Activated CD8-positive, alpha-beta T cell treated with anti-CD3 and anti-CD28 coated beads, Interleukin-2, amount 10 ng/mL, durations not matched to agents 7 days and 5 days (primary cell): ENCODE results near the gene RBSN. TPM values are rescaled to one million over a fixed set of nuclear protein-coding genes. Genes with fewer than 3 reads are reported as not detected.

Experiments
- ATAC-seq: fragments of 150-1000 bp; cut with Tn5 transposase; one replicate; pipeline ENCODE4 v1.10.0; 2021; ENCODE audit warnings: moderate library complexity
- CTCF ChIA-PET: fragments of 350-600 bp; sonication (Branson Sonifier 250); formaldehyde crosslinking; loops from one replicate; lab custom pipeline; 2021; ENCODE audit warnings: antibody characterized with exemption; lab: Charles Lee
- POLR2A ChIA-PET: fragments of 350-600 bp; sonication (Branson Sonifier 250); formaldehyde crosslinking; loops from one replicate; lab custom pipeline; 2021; ENCODE audit warnings: antibody characterized with exemption; lab: Charles Lee
- DNase-seq: peaks from one replicate; pipeline ENCODE4 v3.0.0-alpha.2; 2020
- H3K27ac Mint-ChIP-seq: one replicate; pipeline ENCODE4 v1.8.0; 2021; ENCODE audit warnings: mild to moderate bottlenecking, mixed read lengths
- H3K27me3 Mint-ChIP-seq: one replicate; pipeline ENCODE4 v1.8.0; 2021; ENCODE audit warnings: low read depth, mixed read lengths
- H3K36me3 Mint-ChIP-seq: one replicate; pipeline ENCODE4 v1.8.0; 2021; ENCODE audit warnings: low read depth, mixed read lengths
- H3K4me1 Mint-ChIP-seq: one replicate; pipeline ENCODE4 v1.8.0; 2021; ENCODE audit warnings: low read depth, mixed read lengths
- H3K4me3 Mint-ChIP-seq: one replicate; pipeline ENCODE4 v1.8.0; 2021; ENCODE audit warnings: mild to moderate bottlenecking, mixed read lengths
- H3K9me3 Mint-ChIP-seq: one replicate; pipeline ENCODE4 v1.8.0; 2022; ENCODE audit warnings: mixed read lengths; ENCODE audit not compliant: insufficient read depth
- total RNA-seq, 2 experiments: library from RNA; stranded (reverse); gene quantifications; one replicate each; pipeline ENCODE4 v1.2.3, GENCODE V29; 2021

Gene RBSN
- total RNA-seq, 2 experiments from 2014 or later: 16.4 to 17.8 TPM

GRCh38 chr3:15056676-15057404 is 42.1 kb downstream of the RBSN start:
- H3K27ac Mint-ChIP-seq: peak overlapping the region; percentile 46
- H3K4me3 Mint-ChIP-seq: no peak overlapping the region
- no peaks in the 10 kb centered on the region for H3K9me3 Mint-ChIP-seq
- no peaks in the 10 kb centered on the region for H3K27me3 Mint-ChIP-seq
- DNase-seq (no peak), ATAC-seq (no peak)
- CTCF ChIA-PET: no interaction called here
- POLR2A ChIA-PET: interaction anchor here (1.2 kb wide), 1 partner anchor 8 kb away, joined by 4 read pairs; the partner anchor contains the start of gene MRPS25
- H3K4me1 Mint-ChIP-seq: peaks cover 38% of the 10 kb centered on the region
- peaks cover 72% of the 10 kb centered on the region for H3K36me3 Mint-ChIP-seq

- peak; percentile 70 for DNase-seq
- Mint-ChIP-seq H3K4me3 (peak overlapping the region; percentile 36), H3K36me3 (peaks cover 82% of the 10 kb centered on the region), H3K9me3 (no peaks in the 10 kb centered on the region), H3K4me1 (peaks cover 41% of the 10 kb centered on the region), H3K27ac (peak overlapping the region; percentile 67), H3K27me3 (no peaks in the 10 kb centered on the region)
- peak; percentile 77 for ATAC-seq
- ChIA-PET CTCF (no interaction called here), POLR2A (interaction anchor here (2.0 kb wide), 1 partner anchor 10 kb away, joined by 14 read pairs; the partner anchor contains the start of gene MRPS25)
These were observed 43.9 kb downstream of the RBSN start for GRCh38 chr3:15055019-15055557.

GRCh38 chr3:15053541-15053940 is 45.4 kb downstream of the RBSN start:
- H3K36me3 Mint-ChIP-seq: peaks cover 75% of the 10 kb centered on the region
- no peak overlapping the region for H3K27ac Mint-ChIP-seq
- no peaks in the 10 kb centered on the region for H3K9me3 Mint-ChIP-seq
- no peak overlapping the region for H3K4me3 Mint-ChIP-seq
- DNase-seq (no peak), ATAC-seq (no peak)
- ChIA-PET CTCF (interaction anchor here (0.7 to 1.6 kb wide), 2 partner anchors 11 to 19 kb away, joined by 3 to 5 read pairs; partner anchors contain the start of gene MRPS25), POLR2A (no interaction called here)
- peaks cover 35% of the 10 kb centered on the region for H3K4me1 Mint-ChIP-seq
- H3K27me3 Mint-ChIP-seq: no peaks in the 10 kb centered on the region

GRCh38 chr3:15052335-15053242 is 46.4 kb downstream of the RBSN start:
- ChIA-PET CTCF (interaction anchor here (0.7 to 2.6 kb wide), 3 partner anchors 8 to 20 kb away, joined by 3 to 11 read pairs (median 5); partner anchors contain the start of gene MRPS25), POLR2A (no interaction called here)
- H3K4me1 Mint-ChIP-seq: peaks cover 35% of the 10 kb centered on the region

GRCh38 chr3:15051531-15051930 is 47.4 kb downstream of the RBSN start:
- Mint-ChIP-seq H3K27me3 (no peaks in the 10 kb centered on the region), H3K9me3 (no peaks in the 10 kb centered on the region), H3K4me3 (no peak overlapping the region), H3K4me1 (peaks cover 30% of the 10 kb centered on the region), H3K27ac (no peak overlapping the region), H3K36me3 (peaks cover 68% of the 10 kb centered on the region)
- POLR2A ChIA-PET: interaction anchor here (1.2 to 1.4 kb wide), 2 partner anchors 14 to 400 kb away, joined by 3 to 8 read pairs; partner anchors contain the start of genes CCDC174 and MRPS25
- DNase-seq (peak; percentile 63), ATAC-seq (peak; percentile 84)
- CTCF ChIA-PET: interaction anchor here (0.6 to 2.6 kb wide), 25 partner anchors 9 to 482 kb away, joined by 3 to 17 read pairs (median 4); partner anchors contain the start of gene MRPS25

More at GRCh38 chr3:15052335-15053242, 46.4 kb downstream of the RBSN start:
- DNase-seq (no peak), ATAC-seq (no peak)
- Mint-ChIP-seq H3K9me3 (no peaks in the 10 kb centered on the region), H3K27ac (no peak overlapping the region), H3K27me3 (no peaks in the 10 kb centered on the region), H3K4me3 (no peak overlapping the region), H3K36me3 (peaks cover 72% of the 10 kb centered on the region)

- peaks cover 23% of the 10 kb centered on the region for H3K4me1 Mint-ChIP-seq
- CTCF ChIA-PET: interaction anchor here (0.8 to 2.6 kb wide), 16 partner anchors 10 to 481 kb away, joined by 3 to 17 read pairs (median 4); partner anchors contain the start of gene MRPS25
- no peak overlapping the region for H3K4me3 Mint-ChIP-seq
- ATAC-seq (no peak), DNase-seq (no peak)
- no peaks in the 10 kb centered on the region for H3K27me3 Mint-ChIP-seq
- POLR2A ChIA-PET: interaction anchor here (1.0 to 1.4 kb wide), 3 partner anchors 15 to 399 kb away, joined by 3 to 8 read pairs (median 3); partner anchors contain the start of genes CCDC174, MRPS25 and RBSN
- H3K36me3 Mint-ChIP-seq: peaks cover 69% of the 10 kb centered on the region
- no peaks in the 10 kb centered on the region for H3K9me3 Mint-ChIP-seq
- peak overlapping the region; percentile 50 for H3K27ac Mint-ChIP-seq
These were observed 48.4 kb downstream of the RBSN start for GRCh38 chr3:15050405-15051092.

- no peak overlapping the region for H3K27ac Mint-ChIP-seq
- CTCF ChIA-PET: interaction anchor here (1.6 kb wide), 1 partner anchor 15 kb away, joined by 5 read pairs; the partner anchor contains the start of gene MRPS25
These were observed 49.4 kb downstream of the RBSN start for GRCh38 chr3:15049584-15049983.

GRCh38 chr3:15045667-15046066 is 53.3 kb downstream of the RBSN start:
- H3K36me3 Mint-ChIP-seq: peaks cover 74% of the 10 kb centered on the region

More at GRCh38 chr3:15049584-15049983, 49.4 kb downstream of the RBSN start:
- POLR2A ChIA-PET: interaction anchor here (0.6 to 1.0 kb wide), 3 partner anchors 49 to 471 kb away, joined by 3 to 4 read pairs (median 3); partner anchors contain the start of gene RBSN
- no peak for ATAC-seq
- Mint-ChIP-seq H3K27me3 (no peaks in the 10 kb centered on the region), H3K4me3 (no peak overlapping the region), H3K36me3 (peaks cover 65% of the 10 kb centered on the region), H3K4me1 (peaks cover 14% of the 10 kb centered on the region), H3K9me3 (no peaks in the 10 kb centered on the region)
- no peak for DNase-seq

GRCh38 chr3:15044326-15044725 is 54.6 kb downstream of the RBSN start:
- Mint-ChIP-seq H3K9me3 (no peaks in the 10 kb centered on the region), H3K27ac (peak overlapping the region; percentile 43), H3K27me3 (no peaks in the 10 kb centered on the region), H3K4me3 (no peak overlapping the region), H3K4me1 (peaks cover 6% of the 10 kb centered on the region), H3K36me3 (peaks cover 74% of the 10 kb centered on the region)
- ChIA-PET CTCF (interaction anchor here (1.7 kb wide), 1 partner anchor 64 kb away, joined by 3 read pairs; no protein-coding TSS in a partner anchor), POLR2A (no interaction called here)
- ATAC-seq: no peak
- DNase-seq: no peak

More at GRCh38 chr3:15045667-15046066, 53.3 kb downstream of the RBSN start:
- H3K9me3 Mint-ChIP-seq: no peaks in the 10 kb centered on the region
- DNase-seq (no peak), ATAC-seq (no peak)
- H3K4me1 Mint-ChIP-seq: peaks cover 6% of the 10 kb centered on the region
- H3K27me3 Mint-ChIP-seq: no peaks in the 10 kb centered on the region
- peak overlapping the region; percentile 12 for H3K27ac Mint-ChIP-seq
- ChIA-PET CTCF (no interaction called here), POLR2A (interaction anchor here (0.6 kb wide), 1 partner anchor 56 kb away, joined by 3 read pairs; no protein-coding TSS in a partner anchor)
- no peak overlapping the region for H3K4me3 Mint-ChIP-seq

- Mint-ChIP-seq H3K27me3 (no peaks in the 10 kb centered on the region), H3K4me3 (no peak overlapping the region), H3K36me3 (peaks cover 74% of the 10 kb centered on the region), H3K9me3 (no peaks in the 10 kb centered on the region), H3K27ac (no peak overlapping the region), H3K4me1 (peaks cover 6% of the 10 kb centered on the region)
- CTCF ChIA-PET: interaction anchor here (1.7 kb wide), 1 partner anchor 65 kb away, joined by 3 read pairs; no protein-coding TSS in a partner anchor
- DNase-seq: no peak
- POLR2A ChIA-PET: no interaction called here
- ATAC-seq: no peak
These were observed 55.4 kb downstream of the RBSN start for GRCh38 chr3:15043408-15044171.
